NOMO-1 (cell line): ENCODE data around the gene GPRC5B.

ENCODE experiments used
- DNase-seq, 2 experiments: peaks; one replicate each; lab custom pipeline; 2025; ENCODE audit not compliant: unreplicated experiment in 2 of 2; lab: John Stamatoyannopoulos, UW

GPRC5B gene

GRCh38 chr16:19822533-19822932 is 62.1 kb downstream of the GPRC5B start:
- DNase-seq = no peak

DNA sequence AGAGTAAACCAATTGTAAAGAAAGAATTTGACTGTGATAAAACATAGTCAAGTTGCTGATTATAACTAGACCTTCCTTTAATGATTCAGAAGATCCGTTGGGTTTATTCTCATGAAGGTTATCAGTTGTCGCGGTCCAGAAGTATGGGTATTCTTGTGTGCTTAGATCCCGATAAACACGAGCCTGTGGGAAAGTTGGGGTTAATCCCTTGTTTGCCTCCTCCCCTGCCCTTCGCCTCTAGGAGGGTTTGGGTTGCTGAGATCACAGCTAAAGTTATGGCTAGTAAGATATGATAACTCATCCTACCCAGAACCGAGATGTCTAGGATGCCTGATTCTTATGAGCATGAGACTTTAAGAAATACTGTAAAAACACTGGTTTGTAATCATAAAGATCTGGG is 66.8 kb downstream of the GPRC5B start:
- no peak for DNase-seq

DNA sequence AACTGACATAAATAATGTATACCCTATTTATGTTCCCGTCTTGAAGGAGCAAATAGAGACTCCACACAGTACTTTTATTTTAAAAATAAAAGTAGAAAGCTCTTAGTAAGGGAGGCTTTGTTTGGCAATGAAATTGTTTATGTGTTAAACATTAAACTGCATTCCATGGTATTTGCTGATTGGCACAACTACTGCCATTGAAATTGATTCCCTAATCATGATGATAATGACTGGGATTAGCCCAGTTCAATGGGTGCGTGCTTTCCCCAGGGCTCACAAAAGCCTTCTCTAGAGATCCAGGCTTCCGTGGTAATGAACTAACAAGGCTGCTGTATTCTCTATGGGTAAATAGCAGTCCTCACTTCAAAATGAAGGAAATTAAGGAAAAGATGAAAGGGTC is 67.5 kb downstream of the GPRC5B start:
- DNase-seq = no peak

GRCh38 chr16:19815418-19815817 is 69.2 kb downstream of the GPRC5B start:
- no peak for DNase-seq

DNA sequence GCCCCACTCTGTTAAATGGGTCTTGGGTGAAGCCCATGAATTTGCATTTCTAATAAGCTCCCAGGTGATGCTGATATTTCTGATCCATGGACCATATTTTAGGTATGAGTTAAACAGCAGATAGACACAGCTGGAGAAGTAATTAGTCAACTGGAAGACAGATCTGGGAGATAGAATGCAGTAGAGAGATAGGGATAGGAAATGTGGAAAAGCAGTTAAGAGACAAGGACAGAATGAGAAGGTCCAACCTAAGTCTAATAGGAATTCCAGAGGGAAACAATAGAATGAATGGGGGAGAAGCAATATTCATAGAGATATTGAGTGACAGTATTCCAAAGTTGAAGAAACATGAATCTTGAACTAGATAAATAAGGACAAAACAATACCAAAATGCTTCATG is 71.7 kb downstream of the GPRC5B start:
- DNase-seq = no peak

GRCh38 chr16:19810817-19811731 is 73.6 kb downstream of the GPRC5B start:
- no peak for DNase-seq

- no peak for DNase-seq
Observed at GRCh38 chr16:19809693-19810092, 75.0 kb downstream of the GPRC5B start.

- DNase-seq = peak; percentile 51 to 79
Observed at GRCh38 chr16:19809121-19809635, 75.5 kb downstream of the GPRC5B start.

DNA sequence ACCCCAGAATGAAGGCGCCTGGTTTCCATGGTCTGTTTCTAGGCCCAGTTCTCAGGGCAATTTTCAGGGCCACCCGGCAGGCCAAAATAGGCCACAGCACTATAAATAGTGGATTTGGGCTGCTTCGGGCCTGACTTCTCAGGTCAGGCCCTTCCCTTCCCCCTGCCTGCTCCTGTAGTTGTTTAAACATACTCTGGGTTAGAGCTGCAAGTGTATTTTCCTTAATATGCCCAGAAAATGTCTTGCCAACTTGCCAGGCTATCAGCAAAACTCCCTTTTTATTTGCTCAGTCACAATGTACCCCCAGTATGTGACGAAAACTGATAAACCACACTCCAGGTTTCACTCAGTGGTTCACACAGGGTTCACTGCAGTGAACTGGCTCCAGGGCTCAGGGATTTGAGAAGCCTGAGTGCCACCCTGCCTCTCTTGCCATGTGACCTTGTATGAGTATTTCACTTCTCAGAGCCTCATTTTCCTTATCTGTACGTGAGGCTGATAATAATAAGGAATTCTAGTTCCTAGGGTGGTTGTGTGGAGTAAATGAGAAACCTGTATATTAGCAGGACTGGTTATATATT is 76.5 kb downstream of the GPRC5B start:
- DNase-seq = no peak
